Measurements from ENCODE around the gene LIN52. TPM values are rescaled to one million over a fixed set of nuclear protein-coding genes. Genes with fewer than 3 reads are reported as not detected.

The LIN52 gene
- total and polyA plus RNA-seq, 2 of the 8 experiments (the other 6 are each of a cell fraction or from before 2014, with no cell fraction given), result 6.8 to 11.6 TPM

DNA sequence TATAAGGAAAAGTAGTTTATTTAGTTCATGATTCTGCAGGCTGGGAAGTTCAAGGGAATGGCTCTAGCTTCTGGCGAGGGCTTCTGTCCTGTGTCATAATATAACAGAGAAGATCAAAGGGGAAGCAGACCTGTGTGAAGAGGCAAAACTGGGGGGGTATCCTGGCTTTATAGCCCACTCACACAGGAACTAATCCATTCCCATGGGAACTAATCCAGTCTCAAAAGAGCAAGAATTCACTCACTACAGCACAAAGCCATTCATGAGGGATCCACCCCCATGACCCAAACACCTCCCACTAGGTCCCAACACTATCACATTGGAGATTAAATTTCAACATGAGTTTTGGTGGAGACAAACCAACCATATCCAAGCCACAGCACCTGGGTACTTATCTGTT lies 7.4 kb upstream of the LIN52 start:
- Histone ChIP-seq H4K91ac (replicated peaks; ENCODE audit: insufficient read length, low read length) (no peak overlapping the region), H3K23me2 (ENCODE audit: low read depth, low read length) (no peaks in the 10 kb centered on the region), H3K56ac (replicated peaks; ENCODE audit: insufficient read length, low read depth, low read length) (no peak overlapping the region), H3K9me3 (ENCODE audit: insufficient read depth in 2 of 2, low read depth in 1 of 2, low read length in 1 of 2) (no peaks in the 10 kb centered on the region), H2BK120ac (replicated peaks; ENCODE audit: low read depth, low read length) (no peak overlapping the region), H3K4me1 (replicated peaks in 1 of 4; ENCODE audit: control insufficient read depth in 3 of 4, insufficient read depth in 4 of 4, low read length in 3 of 4) (no peaks in the 10 kb centered on the region), H3K9ac (replicated peaks in 1 of 4; ENCODE audit: extremely low read depth in 1 of 4, low read depth in 3 of 4, low read length in 3 of 4) (no peak overlapping the region), H3K79me1 (ENCODE audit: low read depth, low read length) (no peaks in the 10 kb centered on the region), H2AK5ac (ENCODE audit: low read depth, low read length) (no peak overlapping the region), H2BK20ac (ENCODE audit: low read length) (no peak overlapping the region), H2BK12ac (ENCODE audit: low read depth, low read length) (no peak overlapping the region), H2AFZ (ENCODE audit: low read length) (no peak overlapping the region), H3K27ac (ENCODE audit: low read depth, low read length) (no peak overlapping the region), H4K8ac (ENCODE audit: extremely low read depth, insufficient read depth, low read length) (no peak overlapping the region), H3K18ac (ENCODE audit: extremely low read depth, low read length) (no peak overlapping the region), H3K79me2 (ENCODE audit: control insufficient read depth in 1 of 2, insufficient read depth in 2 of 2, low read length in 2 of 2) (no peaks in the 10 kb centered on the region), H3K14ac (ENCODE audit: insufficient read length) (no peak overlapping the region), H2BK15ac (ENCODE audit: low read length) (no peak overlapping the region), H2BK5ac (ENCODE audit: low read depth, low read length) (no peak overlapping the region), H3K36me3 (ENCODE audit: control insufficient read depth in 2 of 4, insufficient read depth in 4 of 4, low read length in 3 of 4) (peaks cover 0 to 5% (median 1%) of the 10 kb centered on the region in 4 experiments; a peak in 4 of 8 replicates), H4K5ac (ENCODE audit: insufficient read length, low read depth, low read length) (no peak overlapping the region), H3K23ac (ENCODE audit: insufficient read length) (no peak overlapping the region), H3K27me3 (replicated peaks in 1 of 4; ENCODE audit: control insufficient read depth in 3 of 4, extremely low read depth in 1 of 4, insufficient read depth in 3 of 4, low read length in 3 of 4) (no peaks in the 10 kb centered on the region), H3K4ac (replicated peaks; ENCODE audit: insufficient read length, low read depth, low read length) (no peak overlapping the region), H3K4me2 (ENCODE audit: insufficient read depth in 1 of 2, low read depth in 2 of 2, low read length in 2 of 2) (no peak overlapping the region), H4K20me1 (replicated peaks in 1 of 2; ENCODE audit: control insufficient read depth in 1 of 2, insufficient read depth in 2 of 2, low read length in 2 of 2) (no peaks in the 10 kb centered on the region), H3K4me3 (ENCODE audit: extremely low read depth in 1 of 4, insufficient read depth in 2 of 4, low read depth in 3 of 4, low read length in 4 of 4) (no peak overlapping the region)
- no peak for DNase-seq (ENCODE audit: low read depth in 1 of 2, low spot score in 2 of 2)
- ChIA-PET POLR2A (ENCODE audit: partially characterized antibody) (interaction anchor here (0.6 kb wide), 1 partner anchor 130 kb away, joined by 3 read pairs; no protein-coding TSS in a partner anchor), CTCF (ENCODE audit: partially characterized antibody) (interaction anchor here (0.9 to 1.1 kb wide), 2 partner anchors 14 to 17 kb away, joined by 3 read pairs; no protein-coding TSS in a partner anchor)
- FAIRE-seq, result no peak
- 50% methylated on average over 1 of the region's 1 CpG; no CpG with 5 or more reads in 1 of the 2 experiments for WGBS, 2 experiments (ENCODE audit: extremely low coverage in 1 of 2, insufficient coverage in 1 of 2, insufficient read length in 1 of 2, insufficient replicate concordance in 2 of 2, low coverage in 1 of 2, low lambda C conversion rate in 2 of 2, missing lambda C conversion rate in 1 of 2)
- TF ChIP-seq ASH2L (IDR thresholded peaks at IDR 0.05; ENCODE audit: low read length), result no peak
- TF ChIP-seq TEAD4 (IDR thresholded peaks at IDR 0.05; ENCODE audit: low read depth, low read length), result no peak
- no peak for TF ChIP-seq NANOG (IDR thresholded peaks at IDR 0.05; ENCODE audit: insufficient read depth, low read depth, low read length, poor library complexity, severe bottlenecking)
- no peak for TF ChIP-seq RBBP5 (IDR thresholded peaks at IDR 0.05; ENCODE audit: borderline replicate concordance, low read depth, low read length)
- no peak for TF ChIP-seq EP300 (IDR thresholded peaks at IDR 0.05; ENCODE audit: borderline replicate concordance in 1 of 2, low read depth in 2 of 2, low read length in 2 of 2)
- no peak for TF ChIP-seq TCF12 (IDR thresholded peaks at IDR 0.05; ENCODE audit: low read depth, low read length)
- TF ChIP-seq, protein P1, sequence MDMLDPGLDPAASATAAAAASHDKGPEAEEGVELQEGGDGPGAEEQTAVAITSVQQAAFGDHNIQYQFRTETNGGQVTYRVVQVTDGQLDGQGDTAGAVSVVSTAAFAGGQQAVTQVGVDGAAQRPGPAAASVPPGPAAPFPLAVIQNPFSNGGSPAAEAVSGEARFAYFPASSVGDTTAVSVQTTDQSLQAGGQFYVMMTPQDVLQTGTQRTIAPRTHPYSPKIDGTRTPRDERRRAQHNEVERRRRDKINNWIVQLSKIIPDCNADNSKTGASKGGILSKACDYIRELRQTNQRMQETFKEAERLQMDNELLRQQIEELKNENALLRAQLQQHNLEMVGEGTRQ (IDR thresholded peaks at IDR 0.05; ENCODE audit: low read length), result no peak
- no peak for TF ChIP-seq CBX5 (IDR thresholded peaks at IDR 0.05; ENCODE audit: low read depth, low read length)
- TF ChIP-seq SIN3A (conservative IDR thresholded peaks at IDR 0.05 in 1 of 2, IDR thresholded peaks at IDR 0.05 in 1 of 2; ENCODE audit: low read depth in 1 of 2, low read length in 2 of 2), result no peak
- TF ChIP-seq JUND (IDR thresholded peaks at IDR 0.05; ENCODE audit: low read length), result no peak
- TF ChIP-seq HDAC2 (IDR thresholded peaks at IDR 0.05; ENCODE audit: borderline replicate concordance in 1 of 2, low read depth in 2 of 2, low read length in 2 of 2), result no peak
- TF ChIP-seq RXRA (IDR thresholded peaks at IDR 0.05; ENCODE audit: insufficient read depth, low read depth, low read length), result no peak
- TF ChIP-seq SIX5 (IDR thresholded peaks at IDR 0.05; ENCODE audit: low read depth, low read length), result no peak

Data from H1 (cell line).